SK-N-SH treated with all-trans-retinoic acid at 6 μM for 48 hours (cell line): Measurements from ENCODE around the gene TXLNB.

Experiments used
- ATAC-seq: fragments of 200-7000 bp; cut with Tn5 transposase; 3 replicates; pipeline ENCODE4 v1.9.1; 2020; ENCODE audit warnings: mild to moderate bottlenecking, moderate library complexity
- ARNTL ChIP-seq: fragments of 450-650 bp; formaldehyde crosslinking; IDR thresholded peaks from 2 replicates; pipeline ENCODE4 v1.5.0; 2020; ENCODE audit warnings: low read depth, mild to moderate bottlenecking, moderate library complexity, borderline replicate concordance
- BACH2 ChIP-seq: fragments of 250-450 bp; sonication (Bioruptor Pico); IDR thresholded peaks from 2 replicates; pipeline ENCODE4 v1.9.0; 2021; ENCODE audit warnings: mild to moderate bottlenecking, borderline replicate concordance
- CSDC2 ChIP-seq: fragments of 250-450 bp; sonication (Bioruptor Pico); IDR thresholded peaks from 2 replicates; pipeline ENCODE4 v1.5.0; 2020; ENCODE audit warnings: mild to moderate bottlenecking, moderate library complexity
- CSRNP3 ChIP-seq: fragments of 250-450 bp; sonication (Bioruptor Pico); IDR thresholded peaks from 2 replicates; pipeline ENCODE4 v1.5.1; 2021; ENCODE audit warnings: mild to moderate bottlenecking, moderate library complexity
- GLIS3 ChIP-seq: fragments of 250-450 bp; sonication (Bioruptor Pico); IDR thresholded peaks from 2 replicates; pipeline ENCODE4 v1.5.0; 2020; ENCODE audit warnings: mild to moderate bottlenecking, moderate library complexity
- ISL1 ChIP-seq: fragments of 250-450 bp; sonication (Bioruptor Pico); IDR thresholded peaks from 2 replicates; pipeline ENCODE4 v2.1.2; 2022; ENCODE audit warnings: mild to moderate bottlenecking, moderate library complexity
- OSR1 ChIP-seq: fragments of 250-450 bp; sonication (Bioruptor Pico); IDR thresholded peaks from 2 replicates; pipeline ENCODE4 v1.8.0; 2022; ENCODE audit warnings: moderate library complexity, mild to moderate bottlenecking, inconsistent platforms
- PATZ1 ChIP-seq: fragments of 250-450 bp; sonication (Bioruptor Pico); IDR thresholded peaks from 2 replicates; pipeline ENCODE4 v1.8.0; 2020; ENCODE audit warnings: mild to moderate bottlenecking, moderate library complexity, borderline replicate concordance
- POU6F1 ChIP-seq: fragments of 250-450 bp; sonication (Bioruptor Pico); IDR thresholded peaks from 2 replicates; pipeline ENCODE4 v1.8.0; 2021; ENCODE audit warnings: low read depth, mild to moderate bottlenecking, moderate library complexity, borderline replicate concordance
- RARB ChIP-seq: fragments of 250-450 bp; sonication (Bioruptor Pico); IDR thresholded peaks from 2 replicates; pipeline ENCODE4 v1.8.0; 2021; ENCODE audit warnings: mild to moderate bottlenecking, moderate library complexity
- SNAI2 ChIP-seq: fragments of 250-450 bp; sonication (Bioruptor Pico); IDR thresholded peaks from 2 replicates; pipeline ENCODE4 v1.5.0; 2020; ENCODE audit warnings: mild to moderate bottlenecking, moderate library complexity
- TCF4 ChIP-seq: fragments of 250-450 bp; sonication (Bioruptor Pico); IDR thresholded peaks from 2 replicates; pipeline ENCODE4 v1.8.0; 2021; ENCODE audit warnings: mild to moderate bottlenecking, moderate library complexity, borderline replicate concordance
- TOX ChIP-seq: fragments of 250-450 bp; sonication (Bioruptor Pico); IDR thresholded peaks from 2 replicates; pipeline ENCODE4 v1.8.0; 2021; ENCODE audit warnings: mild to moderate bottlenecking, moderate library complexity, borderline replicate concordance
- TSHZ2 ChIP-seq: fragments of 250-450 bp; sonication (Bioruptor Pico); IDR thresholded peaks from 2 replicates; pipeline ENCODE4 v1.5.0; 2020; ENCODE audit warnings: mild to moderate bottlenecking, moderate library complexity
- ZC3H10 ChIP-seq: fragments of 250-450 bp; sonication (Bioruptor Pico); IDR thresholded peaks from 2 replicates; pipeline ENCODE4 v1.5.1; 2021; ENCODE audit warnings: mild to moderate bottlenecking, moderate library complexity
- ZFP3 ChIP-seq: fragments of 250-450 bp; sonication (Bioruptor Pico); IDR thresholded peaks from 2 replicates; pipeline ENCODE4 v1.5.0; 2020; ENCODE audit warnings: mild to moderate bottlenecking, moderate library complexity
- ZFP30 ChIP-seq: fragments of 450-650 bp; formaldehyde crosslinking; IDR thresholded peaks from 2 replicates; pipeline ENCODE4 v1.5.0; 2022; ENCODE audit warnings: mild to moderate bottlenecking, moderate library complexity
- ZNF565 ChIP-seq: fragments of 450-650 bp; formaldehyde crosslinking; conservative IDR thresholded peaks from 2 replicates; pipeline ENCODE4 v1.5.0; 2020; ENCODE audit warnings: low read depth, mild to moderate bottlenecking, moderate library complexity
- ZNF70 ChIP-seq: fragments of 450-650 bp; formaldehyde crosslinking; IDR thresholded peaks from 2 replicates; pipeline ENCODE4 v1.5.0; 2020; ENCODE audit warnings: mild to moderate bottlenecking, moderate library complexity
- ZNF8 ChIP-seq: fragments of 450-650 bp; formaldehyde crosslinking; IDR thresholded peaks from 2 replicates; pipeline ENCODE4 v1.5.0; 2020; ENCODE audit warnings: mild to moderate bottlenecking, moderate library complexity

The TXLNB gene

GRCh38 chr6:139313784-139314545, 22.2 kb upstream of the TXLNB start (continued):
- TF ChIP-seq TSHZ2 (CRISPR knock-in tag) (no peak), ZNF8 (CRISPR knock-in tag) (no peak), GLIS3 (CRISPR knock-in tag) (no peak), OSR1 (no peak), ZNF565 (CRISPR knock-in tag) (no peak), ZNF70 (CRISPR knock-in tag) (no peak)

- no peak for ATAC-seq
- TF ChIP-seq RARB (CRISPR knock-in tag): no peak
- no peak for TF ChIP-seq POU6F1 (CRISPR knock-in tag)
- TF ChIP-seq OSR1: no peak
- no peak for TF ChIP-seq ZFP3 (CRISPR knock-in tag)
- TF ChIP-seq CSRNP3 (CRISPR knock-in tag): no peak
- no peak for TF ChIP-seq CSDC2 (CRISPR knock-in tag)
- TF ChIP-seq ZNF565 (CRISPR knock-in tag): no peak
- TF ChIP-seq GLIS3 (CRISPR knock-in tag): no peak
- no peak for TF ChIP-seq ZNF70 (CRISPR knock-in tag)
- TF ChIP-seq ZNF8 (CRISPR knock-in tag): no peak
- TF ChIP-seq BACH2 (CRISPR knock-in tag): no peak
- no peak for TF ChIP-seq TOX
- no peak for TF ChIP-seq SNAI2 (CRISPR knock-in tag)
These were observed 21.4 kb upstream of the TXLNB start for GRCh38 chr6:139313229-139313628.

GRCh38 chr6:139311831-139312230, 20.0 kb upstream of the TXLNB start:
- TF ChIP-seq PATZ1 (CRISPR knock-in tag): no peak
- no peak for TF ChIP-seq ISL1 (CRISPR knock-in tag)
- TF ChIP-seq ZC3H10 (CRISPR knock-in tag): no peak
- TF ChIP-seq ZNF565 (CRISPR knock-in tag): no peak
- no peak for TF ChIP-seq GLIS3 (CRISPR knock-in tag)
- no peak for TF ChIP-seq TCF4 (CRISPR knock-in tag)
- no peak for TF ChIP-seq TSHZ2 (CRISPR knock-in tag)
- TF ChIP-seq ZFP3 (CRISPR knock-in tag): no peak
- no peak for TF ChIP-seq ARNTL (CRISPR knock-in tag)
- TF ChIP-seq TOX: no peak
- no peak for TF ChIP-seq CSRNP3 (CRISPR knock-in tag)
- TF ChIP-seq ZFP30 (CRISPR knock-in tag): no peak
- no peak for ATAC-seq
